ENCODE results near the gene ASB18. TPM values are rescaled to one million over a fixed set of nuclear protein-coding genes. Genes with fewer than 3 reads are reported as not detected.

Gene ASB18
- total and polyA plus RNA-seq, 2 of the 13 experiments (the other 11 are each of a cell fraction or from before 2014, with no cell fraction given) = not detected

- TF ChIP-seq ZNF646 (CRISPR knock-in tag; IDR thresholded peaks at IDR 0.05) (no peak), PHF8 (CRISPR knock-in tag; IDR thresholded peaks at IDR 0.05) (peak; percentile 47), NR2C2 (CRISPR knock-in tag; IDR thresholded peaks at IDR 0.05; ENCODE audit: borderline replicate concordance) (0 out of 2 replicates have a peak, but pooled peaks have one; percentile 15), HMGXB4 (CRISPR knock-in tag; IDR thresholded peaks at IDR 0.05; ENCODE audit: borderline replicate concordance in 1 of 2, low read depth in 1 of 2) (peak; percentile 48 to 67; a peak in 1 of 4 replicates), ZNF761 (CRISPR knock-in tag; conservative IDR thresholded peaks at IDR 0.05) (no peak), LRRFIP1 (CRISPR knock-in tag; conservative IDR thresholded peaks at IDR 0.05) (no peak), GABPB1 (CRISPR knock-in tag; IDR thresholded peaks at IDR 0.05) (peak; percentile 59; the same call in 1 of the 2 replicates), KDM1A (CRISPR knock-in tag; IDR thresholded peaks at IDR 0.05) (no peak), SNRNP70 (IDR thresholded peaks at IDR 0.05; ENCODE audit: low read depth, low read length) (no peak), ETV5 (CRISPR knock-in tag; IDR thresholded peaks at IDR 0.05; ENCODE audit: borderline replicate concordance) (no peak), ZFY (CRISPR knock-in tag; IDR thresholded peaks at IDR 0.05) (peak; percentile 68), SUZ12 (IDR thresholded peaks at IDR 0.05; ENCODE audit: low read depth, low read length) (0 out of 2 replicates have a peak, but pooled peaks have one; percentile 15), STAG1 (CRISPR knock-in tag; IDR thresholded peaks at IDR 0.05) (peak; percentile 83), ZNF777 (CRISPR knock-in tag; IDR thresholded peaks at IDR 0.05) (peak; percentile 79; the same call in 1 of the 2 replicates), ZNF18 (CRISPR knock-in tag; IDR thresholded peaks at IDR 0.05; ENCODE audit: insufficient replicate concordance) (peak; percentile 28), SAP130 (CRISPR knock-in tag; IDR thresholded peaks at IDR 0.05; ENCODE audit: low read depth) (0 out of 2 replicates have a peak, but pooled peaks have one; percentile 17)
Measured at GRCh38 chr2:236167297-236168109, 96.7 kb downstream of the ASB18 start (continued).
